ENCODE measurements around the gene ADCY2. TPM values are rescaled to one million over a fixed set of nuclear protein-coding genes. Genes with fewer than 3 reads are reported as not detected.

The ADCY2 gene
- total and polyA plus RNA-seq, 2 of the 13 experiments (the other 11 are each of a cell fraction or from before 2014, with no cell fraction given): not detected

- CTCF ChIA-PET (ENCODE audit: low intra/inter-chr PET ratio, low total read pairs): no interaction called here
- peaks cover 3 to 7% of the 10 kb centered on the region in 2 experiments; a peak in 2 of 5 replicates for H3K27me3 ChIP-seq (ENCODE audit: control insufficient read depth in 1 of 2, insufficient read depth in 2 of 2, low read length in 2 of 2)
- ATAC-seq: no peak
Observed at GRCh38 chr5:7789567-7789966, 393.6 kb downstream of the ADCY2 start.

GRCh38 chr5:7793895-7794294, 398.0 kb downstream of the ADCY2 start:
- CTCF ChIA-PET (ENCODE audit: low intra/inter-chr PET ratio, low total read pairs): no interaction called here
- Histone ChIP-seq H3K4me3 (replicated peaks in 1 of 3; ENCODE audit: insufficient read depth in 1 of 3, low read depth in 2 of 3, low read length in 3 of 3) (no peak overlapping the region), H3K4me1 (ENCODE audit: insufficient read depth, low read length) (no peaks in the 10 kb centered on the region), H3K36me3 (replicated peaks in 1 of 2; ENCODE audit: control insufficient read depth in 1 of 2, insufficient read depth in 2 of 2, low read length in 2 of 2) (no peaks in the 10 kb centered on the region), H2AFZ (ENCODE audit: low read length) (no peak overlapping the region), H4K20me1 (ENCODE audit: insufficient read depth, low read length) (no peaks in the 10 kb centered on the region), H3K27me3 (ENCODE audit: control insufficient read depth in 1 of 2, insufficient read depth in 2 of 2, low read length in 2 of 2) (peaks cover 3 to 7% of the 10 kb centered on the region in 2 experiments; a peak in 2 of 5 replicates), H3K9ac (ENCODE audit: insufficient read depth, low read depth, low read length) (no peak overlapping the region), H3K9me3 (ENCODE audit: low read length) (no peaks in the 10 kb centered on the region), H3K4me2 (ENCODE audit: low read depth, low read length) (no peak overlapping the region), H3K27ac (ENCODE audit: extremely low read length, insufficient read depth, low read length) (no peak overlapping the region), H3K79me2 (ENCODE audit: insufficient read depth, low read length) (no peaks in the 10 kb centered on the region)
- no peak for DNase-seq (ENCODE audit: low spot score)
- no peak for ATAC-seq
- WGBS (ENCODE audit: low lambda C conversion rate): 0% methylated on average over 4 of the region's 5 CpGs
- in situ Hi-C loops (cut with HindIII; ENCODE audit: extremely low pct_ligation_motif_present, low pct_unique_long_range_greater_than_20kb) (no loop called here), intact Hi-C loops (cut with micrococcal nuclease; ENCODE audit: unreplicated experiment) (no loop called here)
- no TSS peak for BruUV-seq (replicated peaks)
- no peak for FAIRE-seq
- POLR2A ChIA-PET: no interaction called here
- TF ChIP-seq XRCC5 (optimal IDR thresholded peaks at IDR 0.05; ENCODE audit: low read length) (no peak), NFKB2 (CRISPR knock-in tag; IDR thresholded peaks at IDR 0.05; ENCODE audit: borderline replicate concordance) (no peak), ZFP91 (CRISPR knock-in tag; IDR thresholded peaks at IDR 0.05; ENCODE audit: borderline replicate concordance) (no peak), HOXA9 (CRISPR knock-in tag; IDR thresholded peaks at IDR 0.05; ENCODE audit: borderline replicate concordance) (no peak)
- TF ChIP-seq, protein P1, sequence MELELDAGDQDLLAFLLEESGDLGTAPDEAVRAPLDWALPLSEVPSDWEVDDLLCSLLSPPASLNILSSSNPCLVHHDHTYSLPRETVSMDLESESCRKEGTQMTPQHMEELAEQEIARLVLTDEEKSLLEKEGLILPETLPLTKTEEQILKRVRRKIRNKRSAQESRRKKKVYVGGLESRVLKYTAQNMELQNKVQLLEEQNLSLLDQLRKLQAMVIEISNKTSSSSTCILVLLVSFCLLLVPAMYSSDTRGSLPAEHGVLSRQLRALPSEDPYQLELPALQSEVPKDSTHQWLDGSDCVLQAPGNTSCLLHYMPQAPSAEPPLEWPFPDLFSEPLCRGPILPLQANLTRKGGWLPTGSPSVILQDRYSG (CRISPR knock-in tag; IDR thresholded peaks at IDR 0.05): no peak
- TF ChIP-seq, protein P2, sequence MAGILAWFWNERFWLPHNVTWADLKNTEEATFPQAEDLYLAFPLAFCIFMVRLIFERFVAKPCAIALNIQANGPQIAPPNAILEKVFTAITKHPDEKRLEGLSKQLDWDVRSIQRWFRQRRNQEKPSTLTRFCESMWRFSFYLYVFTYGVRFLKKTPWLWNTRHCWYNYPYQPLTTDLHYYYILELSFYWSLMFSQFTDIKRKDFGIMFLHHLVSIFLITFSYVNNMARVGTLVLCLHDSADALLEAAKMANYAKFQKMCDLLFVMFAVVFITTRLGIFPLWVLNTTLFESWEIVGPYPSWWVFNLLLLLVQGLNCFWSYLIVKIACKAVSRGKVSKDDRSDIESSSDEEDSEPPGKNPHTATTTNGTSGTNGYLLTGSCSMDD (CRISPR knock-in tag; IDR thresholded peaks at IDR 0.05): no peak

More at GRCh38 chr5:7789567-7789966, 393.6 kb downstream of the ADCY2 start:
- no TSS peak for BruUV-seq (replicated peaks)
- no peaks in the 10 kb centered on the region for H3K9me3 ChIP-seq (ENCODE audit: low read length)
- H3K4me2 ChIP-seq (ENCODE audit: low read depth, low read length): no peak overlapping the region
- no peaks in the 10 kb centered on the region for H4K20me1 ChIP-seq (ENCODE audit: insufficient read depth, low read length)
- intact Hi-C loops (cut with micrococcal nuclease; ENCODE audit: unreplicated experiment) (no loop called here), in situ Hi-C loops (cut with HindIII; ENCODE audit: extremely low pct_ligation_motif_present, low pct_unique_long_range_greater_than_20kb) (no loop called here)
- DNase-seq (ENCODE audit: low spot score) (no peak), FAIRE-seq (no peak)
- POLR2A ChIA-PET: no interaction called here
- H3K4me1 ChIP-seq (ENCODE audit: insufficient read depth, low read length): no peaks in the 10 kb centered on the region
- WGBS (ENCODE audit: low lambda C conversion rate): 79% methylated on average over 7 of the region's 7 CpGs
- H3K4me3 ChIP-seq (replicated peaks in 1 of 3; ENCODE audit: insufficient read depth in 1 of 3, low read depth in 2 of 3, low read length in 3 of 3): no peak overlapping the region
- H3K9ac ChIP-seq (ENCODE audit: insufficient read depth, low read depth, low read length): no peak overlapping the region
- no peak for TF ChIP-seq ZNF205 (CRISPR knock-in tag; IDR thresholded peaks at IDR 0.05)
- TF ChIP-seq ZNF569 (CRISPR knock-in tag; IDR thresholded peaks at IDR 0.05; ENCODE audit: borderline replicate concordance): no peak
- no peak for TF ChIP-seq ZNF136 (CRISPR knock-in tag; IDR thresholded peaks at IDR 0.05; ENCODE audit: low read depth)
- no peak for TF ChIP-seq ATF5 (CRISPR knock-in tag; IDR thresholded peaks at IDR 0.05; ENCODE audit: low read depth)
- no peak for TF ChIP-seq ZNF792 (CRISPR knock-in tag; IDR thresholded peaks at IDR 0.05)
- no peak for TF ChIP-seq HDAC1 (CRISPR knock-in tag; IDR thresholded peaks at IDR 0.05)
- no peak for TF ChIP-seq ZFP36L2 (CRISPR knock-in tag; IDR thresholded peaks at IDR 0.05)
- no peak for TF ChIP-seq TAF15 (IDR thresholded peaks at IDR 0.05; ENCODE audit: low read depth, low read length, poor library complexity, severe bottlenecking)
- no peak for TF ChIP-seq MBNL3 (CRISPR knock-in tag; conservative IDR thresholded peaks at IDR 0.05)
- TF ChIP-seq MXI1 (IDR thresholded peaks at IDR 0.05; ENCODE audit: borderline replicate concordance, low read depth, low read length): no peak
- no peak for TF ChIP-seq TGIF2 (CRISPR knock-in tag; IDR thresholded peaks at IDR 0.05)
- no peak for TF ChIP-seq GATAD2A (CRISPR knock-in tag; IDR thresholded peaks at IDR 0.05)
- no peak for TF ChIP-seq MIER3 (CRISPR knock-in tag; IDR thresholded peaks at IDR 0.05; ENCODE audit: borderline replicate concordance)
- TF ChIP-seq HNRNPL (IDR thresholded peaks at IDR 0.05; ENCODE audit: low read depth, low read length): no peak
- TF ChIP-seq ZNF235 (CRISPR knock-in tag; IDR thresholded peaks at IDR 0.05; ENCODE audit: borderline replicate concordance): no peak
- TF ChIP-seq BRD4 (CRISPR knock-in tag; IDR thresholded peaks at IDR 0.05): no peak
- no peak for TF ChIP-seq ZBTB7A (CRISPR knock-in tag; IDR thresholded peaks at IDR 0.05)
- no peak overlapping the region for H2AFZ ChIP-seq (ENCODE audit: low read length)
- H3K36me3 ChIP-seq (replicated peaks in 1 of 2; ENCODE audit: control insufficient read depth in 1 of 2, insufficient read depth in 2 of 2, low read length in 2 of 2): no peaks in the 10 kb centered on the region
- no peak overlapping the region for H3K27ac ChIP-seq (ENCODE audit: extremely low read length, insufficient read depth, low read length)
- H3K79me2 ChIP-seq (ENCODE audit: insufficient read depth, low read length): no peaks in the 10 kb centered on the region
